GM18498 (cell line): Measurements from ENCODE around the gene AK9.
A peak's percentile ranks its signal among the peaks of the same experiment; 100 is the strongest.
"Not testable (repeated sequence)": the region's sequence is repeated elsewhere in the genome, so short reads cannot be mapped to it uniquely, and the experiment has no call there.

Source experiments
- ATAC-seq: cut with Tn5 transposase; IDR thresholded peaks from one replicate; pipeline ENCODE4 v1.9.1; 2021; ENCODE audit warnings: mild to moderate bottlenecking, moderate library complexity; ENCODE audit not compliant: unreplicated experiment

AK9 gene

GRCh38 chr6:109701221-109701620, 10.2 kb upstream of the AK9 start:
- no peak for ATAC-seq

GRCh38 chr6:109696355-109696754, 5.4 kb upstream of the AK9 start:
- no peak for ATAC-seq

GRCh38 chr6:109695468-109695867, 4.5 kb upstream of the AK9 start:
- no peak for ATAC-seq

- peak; percentile 41 for ATAC-seq
These were observed 2.1 kb upstream of the AK9 start for GRCh38 chr6:109693111-109693510.

- peak; percentile 58 for ATAC-seq
These were observed 647 bp downstream of the AK9 start for GRCh38 chr6:109690373-109690736.

- no peak for ATAC-seq
These were observed 3.7 kb downstream of the AK9 start for GRCh38 chr6:109687271-109687761.

GRCh38 chr6:109686566-109687265, 4.3 kb downstream of the AK9 start:
- no peak for ATAC-seq

- ATAC-seq, result not testable (repeated sequence)
These were observed 12.1 kb downstream of the AK9 start for GRCh38 chr6:109678661-109679505.

- ATAC-seq, result no peak
These were observed 12.8 kb downstream of the AK9 start for GRCh38 chr6:109678240-109678639.

- no peak for ATAC-seq
These were observed 14.3 kb downstream of the AK9 start for GRCh38 chr6:109676724-109677123.

GRCh38 chr6:109672839-109673238, 18.2 kb downstream of the AK9 start:
- no peak for ATAC-seq

- ATAC-seq, result no peak
These were observed 18.8 kb downstream of the AK9 start for GRCh38 chr6:109672175-109672574.

GRCh38 chr6:109671733-109672132, 19.3 kb downstream of the AK9 start:
- no peak for ATAC-seq

- no peak for ATAC-seq
These were observed 21.2 kb downstream of the AK9 start for GRCh38 chr6:109669811-109670210.

GRCh38 chr6:109662192-109662591, 28.8 kb downstream of the AK9 start:
- ATAC-seq, result no peak

GRCh38 chr6:109660526-109661320, 30.3 kb downstream of the AK9 start:
- no peak for ATAC-seq

- no peak for ATAC-seq
These were observed 35.2 kb downstream of the AK9 start for GRCh38 chr6:109655761-109656262.

GRCh38 chr6:109653264-109653663, 37.7 kb downstream of the AK9 start:
- no peak for ATAC-seq

GRCh38 chr6:109644131-109644530, 46.9 kb downstream of the AK9 start:
- no peak for ATAC-seq

GRCh38 chr6:109632405-109632804, 58.6 kb downstream of the AK9 start:
- ATAC-seq, result no peak

- no peak for ATAC-seq
These were observed 59.6 kb downstream of the AK9 start for GRCh38 chr6:109631403-109631802.
